Thyroid gland (tissue), 4 donors: ENCODE data around the gene SCN10A.

ENCODE experiments used
- POLR2A ChIP-seq, 2 donors: fragments of 450-650 bp; IDR thresholded peaks; one replicate each; pipeline ENCODE4 v1.6.1; 2017; ENCODE audit warnings: antibody characterized with exemption in 2 of 2, mild to moderate bottlenecking in 2 of 2, moderate library complexity in 1 of 2
- TF ChIP-seq, protein P1 (sequence below), 6 experiments: fragments of 200-600 bp in 3 of 6; fragments of 450-650 bp in 3 of 6; sonication (generic) in 3 of 6; IDR thresholded peaks; one replicate each; pipeline ENCODE4 v1.5.1; 2016 to 2019; ENCODE audit warnings: antibody characterized with exemption in 6 of 6, mild to moderate bottlenecking in 2 of 6, inconsistent platforms in 1 of 6, moderate library complexity in 1 of 6

DNA sequence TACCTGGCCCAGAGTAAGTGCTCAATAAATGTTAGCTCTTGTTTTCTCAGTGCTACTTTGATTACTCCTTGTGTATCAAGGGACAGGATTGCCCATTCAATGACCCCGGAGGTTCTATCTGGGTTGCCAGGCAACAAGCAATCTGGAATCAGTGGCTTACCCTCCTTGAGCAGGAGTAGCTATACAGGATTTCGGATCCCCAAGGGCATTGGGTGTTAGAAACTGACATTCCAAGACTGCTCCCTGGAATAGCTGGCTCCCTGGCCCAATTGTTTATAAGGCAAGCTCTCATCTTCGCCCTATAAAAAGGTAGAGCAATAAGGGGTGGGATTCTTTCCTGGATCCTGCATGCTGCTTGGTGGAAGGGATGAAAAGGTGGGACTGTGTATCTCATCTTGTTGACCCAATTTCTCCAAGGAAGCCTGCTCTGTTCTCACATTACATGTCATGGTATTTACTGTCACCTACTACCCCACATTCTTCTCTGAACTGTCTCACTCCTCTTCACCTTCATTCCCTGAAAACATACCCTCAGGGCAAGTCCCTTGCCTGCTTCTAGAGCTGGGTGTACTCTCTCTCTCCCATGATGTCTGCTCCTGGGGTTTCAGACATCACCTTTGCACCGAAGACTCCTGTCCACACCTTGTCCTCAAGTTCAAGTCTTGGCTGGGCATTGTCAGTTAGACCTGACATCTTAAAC, 26.4 kb upstream of the SCN10A start:
- TF ChIP-seq, protein P1, sequence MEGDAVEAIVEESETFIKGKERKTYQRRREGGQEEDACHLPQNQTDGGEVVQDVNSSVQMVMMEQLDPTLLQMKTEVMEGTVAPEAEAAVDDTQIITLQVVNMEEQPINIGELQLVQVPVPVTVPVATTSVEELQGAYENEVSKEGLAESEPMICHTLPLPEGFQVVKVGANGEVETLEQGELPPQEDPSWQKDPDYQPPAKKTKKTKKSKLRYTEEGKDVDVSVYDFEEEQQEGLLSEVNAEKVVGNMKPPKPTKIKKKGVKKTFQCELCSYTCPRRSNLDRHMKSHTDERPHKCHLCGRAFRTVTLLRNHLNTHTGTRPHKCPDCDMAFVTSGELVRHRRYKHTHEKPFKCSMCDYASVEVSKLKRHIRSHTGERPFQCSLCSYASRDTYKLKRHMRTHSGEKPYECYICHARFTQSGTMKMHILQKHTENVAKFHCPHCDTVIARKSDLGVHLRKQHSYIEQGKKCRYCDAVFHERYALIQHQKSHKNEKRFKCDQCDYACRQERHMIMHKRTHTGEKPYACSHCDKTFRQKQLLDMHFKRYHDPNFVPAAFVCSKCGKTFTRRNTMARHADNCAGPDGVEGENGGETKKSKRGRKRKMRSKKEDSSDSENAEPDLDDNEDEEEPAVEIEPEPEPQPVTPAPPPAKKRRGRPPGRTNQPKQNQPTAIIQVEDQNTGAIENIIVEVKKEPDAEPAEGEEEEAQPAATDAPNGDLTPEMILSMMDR (IDR thresholded peaks at IDR 0.05) = no peak
- TF ChIP-seq POLR2A (IDR thresholded peaks at IDR 0.05) = no peak
